Dendritic cell treated with granulocyte-macrophage colony-stimulating factor and Interleukin-4, amounts not matched to agents 40 ng/mL and 50 ng/mL, for 4 days (primary cell): Measurements from ENCODE around the gene RPP38.
A peak's percentile ranks its signal among the peaks of the same experiment; 100 is the strongest.

ENCODE experiments used
- H3K27ac Mint-ChIP-seq: one replicate; pipeline ENCODE4 v1.8.0; 2022; ENCODE audit warnings: mild to moderate bottlenecking, mixed read lengths
- H3K27me3 Mint-ChIP-seq: one replicate; pipeline ENCODE4 v1.8.0; 2022; ENCODE audit warnings: mild to moderate bottlenecking, mixed read lengths
- H3K36me3 Mint-ChIP-seq: one replicate; pipeline ENCODE4 v1.8.0; 2022; ENCODE audit warnings: low read depth, mixed read lengths
- H3K4me1 Mint-ChIP-seq: one replicate; pipeline ENCODE4 v1.8.0; 2022; ENCODE audit warnings: low read depth, mixed read lengths
- H3K4me3 Mint-ChIP-seq: one replicate; pipeline ENCODE4 v1.8.0; 2022; ENCODE audit warnings: mild to moderate bottlenecking, moderate library complexity, mixed read lengths
- H3K9me3 Mint-ChIP-seq: one replicate; pipeline ENCODE4 v1.8.0; 2022; ENCODE audit warnings: mixed read lengths
- intact Hi-C: fragments of 100-400 bp; cut with micrococcal nuclease; formaldehyde crosslinking; loops from one replicate; pipeline ENCODE4 v1.15.0; 2022

RPP38 gene

DNA sequence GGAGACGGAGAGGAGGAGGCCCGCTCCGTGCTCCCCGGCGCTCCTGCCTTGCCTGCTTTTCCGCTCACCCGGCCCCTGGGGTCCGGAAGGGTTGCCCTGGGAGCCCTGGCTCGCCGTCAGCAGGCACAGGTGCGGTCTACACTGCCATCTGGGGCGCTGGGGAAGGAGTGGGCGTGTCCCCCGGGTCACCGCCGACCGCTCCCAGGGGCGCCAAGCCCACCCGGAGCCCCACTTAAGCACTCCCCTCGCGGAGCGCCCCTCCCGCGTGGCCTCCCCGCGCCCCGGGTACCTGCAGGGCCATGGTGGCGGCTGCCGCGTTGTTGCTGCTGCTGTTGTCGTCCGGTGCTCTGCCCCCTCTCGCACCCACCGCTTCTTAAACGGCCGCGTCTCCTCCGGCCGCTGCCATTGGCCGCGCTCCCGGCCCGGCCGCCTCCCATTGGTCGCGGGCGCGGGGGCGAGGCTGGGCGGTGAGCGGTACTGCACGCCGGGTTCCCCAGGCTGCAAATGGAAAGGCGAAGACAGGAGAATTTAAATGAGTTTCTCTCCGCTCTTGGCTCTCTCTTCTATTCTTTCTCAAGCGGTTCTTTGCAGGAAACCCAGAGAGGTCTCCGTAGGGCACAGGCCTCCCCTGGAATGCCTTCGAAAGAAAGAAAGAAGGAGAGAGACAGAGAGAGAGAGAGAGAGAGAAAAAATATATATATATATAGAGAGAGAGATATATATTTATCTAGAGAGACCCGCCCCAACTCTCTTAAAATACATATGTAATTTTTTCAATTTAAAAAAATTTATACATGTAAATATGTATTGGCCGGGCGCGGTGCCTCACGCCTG lies 8.5 kb upstream of the RPP38 start, which contains the start of gene ACBD7:
TSS of gene ACBD7 (minus strand) at position 349 of the 834 bp plus-strand sequence. CDS start at position 301, 48 bp downstream.
- Mint-ChIP-seq H3K36me3 (no peaks in the 10 kb centered on the region), H3K27me3 (peaks cover 28% of the 10 kb centered on the region), H3K27ac (no peak within 1 kb of the TSS), H3K9me3 (no peaks in the 10 kb centered on the region), H3K4me1 (no peaks in the 10 kb centered on the region), H3K4me3 (peak within 1 kb of the TSS; percentile 75)
- intact Hi-C loops, result no loop called here

DNA sequence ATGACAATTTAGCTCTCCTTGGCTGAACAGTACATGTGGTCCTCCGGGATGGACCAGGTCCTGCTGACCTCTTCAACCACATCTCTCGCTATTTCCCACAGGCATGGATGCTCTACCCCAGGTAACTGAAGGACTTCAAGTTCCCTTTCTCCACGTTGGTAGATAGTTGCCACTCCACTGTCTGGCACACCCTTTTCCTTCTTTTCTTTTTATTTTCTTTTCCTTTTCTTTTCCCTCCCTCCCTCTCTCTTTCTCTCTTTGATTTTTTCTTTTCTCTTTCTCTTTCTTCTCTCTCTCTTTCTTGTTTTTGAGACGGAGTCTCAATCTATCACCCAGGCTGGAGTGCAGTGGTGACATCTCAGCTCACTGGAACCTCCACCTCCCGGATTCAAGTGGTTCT lies 5.7 kb upstream of the RPP38 start:
- no peak overlapping the region for H3K4me3 Mint-ChIP-seq
- intact Hi-C loops, result no loop called here

DNA sequence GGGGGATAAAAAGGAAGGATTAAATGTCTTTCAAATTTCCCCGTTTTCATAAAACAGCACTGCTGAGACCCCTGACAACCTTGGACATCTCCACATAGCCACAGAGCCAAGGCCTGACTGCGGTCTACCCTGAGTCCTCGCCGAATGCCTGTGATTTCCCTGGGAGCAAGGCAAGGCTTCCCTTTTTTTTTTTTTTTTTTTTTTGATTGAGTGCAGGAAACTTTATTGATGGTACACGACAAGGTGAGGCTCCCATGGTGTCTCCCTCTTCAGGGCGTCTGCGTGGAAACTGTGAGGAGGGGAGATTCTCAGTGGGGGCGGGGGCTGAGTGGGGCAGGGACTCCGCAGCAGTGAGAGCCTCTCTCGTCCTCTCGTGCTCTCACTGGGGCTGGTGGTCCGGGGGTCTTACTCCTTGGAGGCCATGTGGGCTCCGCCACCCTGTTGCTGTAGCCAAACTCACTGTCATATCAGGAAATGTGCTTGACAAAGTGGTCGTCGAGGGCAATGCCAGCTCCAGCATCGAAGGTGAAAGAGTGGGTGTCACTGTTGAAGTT lies 4.2 kb upstream of the RPP38 start:
- intact Hi-C loops, result no loop called here
- Mint-ChIP-seq H3K4me1 (peaks cover 11% of the 10 kb centered on the region), H3K4me3 (no peak overlapping the region), H3K9me3 (no peaks in the 10 kb centered on the region), H3K36me3 (peaks cover 8% of the 10 kb centered on the region), H3K27me3 (peaks cover 15% of the 10 kb centered on the region), H3K27ac (no peak overlapping the region)

More for the DNA sequence above, 5.7 kb upstream of the RPP38 start:
- Mint-ChIP-seq H3K9me3 (no peaks in the 10 kb centered on the region), H3K27ac (no peak overlapping the region), H3K36me3 (no peaks in the 10 kb centered on the region), H3K27me3 (peaks cover 28% of the 10 kb centered on the region), H3K4me1 (peaks cover 2% of the 10 kb centered on the region)

DNA sequence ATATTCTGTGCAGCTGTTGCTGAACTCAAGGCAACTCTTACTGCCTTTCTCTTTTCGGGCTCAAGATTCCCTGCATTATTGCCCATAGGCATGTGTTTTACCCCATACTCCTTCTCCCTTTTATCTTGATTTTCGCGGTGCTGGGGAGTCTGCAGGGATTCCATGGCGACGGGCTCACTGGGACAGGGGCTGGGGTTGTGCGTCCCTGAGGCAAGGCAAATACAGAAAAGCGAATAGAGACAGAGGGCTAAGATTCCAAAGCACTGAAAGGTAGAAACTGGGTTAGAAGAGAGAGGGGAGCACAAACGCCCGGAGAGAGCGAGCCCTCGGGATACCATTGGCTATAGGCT lies 519 bp upstream of the RPP38 start:
- peaks cover 35% of the 10 kb centered on the region for H3K36me3 Mint-ChIP-seq

DNA sequence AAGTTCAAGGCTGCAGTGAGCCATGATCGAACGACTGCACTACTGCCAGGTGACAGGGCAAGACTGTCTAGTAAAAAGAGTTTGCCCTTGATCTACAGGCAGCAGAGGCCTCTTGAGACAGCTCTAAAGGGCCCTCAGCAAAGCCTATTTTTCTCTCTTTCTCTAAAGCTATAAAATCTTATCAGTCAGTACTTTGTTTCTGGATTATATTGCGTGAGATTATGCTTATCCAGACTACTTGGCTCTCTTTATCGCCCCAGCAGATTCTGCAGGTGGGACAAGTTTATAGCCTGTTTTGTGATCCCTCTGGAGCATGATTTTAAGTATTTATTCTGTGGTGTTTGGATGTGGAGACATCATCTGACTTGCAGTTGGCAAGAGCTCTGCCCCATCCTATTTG lies 2.7 kb downstream of the RPP38 start:
- peaks cover 68% of the 10 kb centered on the region for H3K36me3 Mint-ChIP-seq
- intact Hi-C loops, result loop anchor here (5.0 to 10.0 kb wide), 4 partner anchors 263 to 1798 kb away; partner anchors contain the start of genes CDNF, HSPA14, MSANTD7 and PHYH
- no peak overlapping the region for H3K4me3 Mint-ChIP-seq
- H3K4me1 Mint-ChIP-seq, result peaks cover 31% of the 10 kb centered on the region
- no peak overlapping the region for H3K27ac Mint-ChIP-seq
- peaks cover 4% of the 10 kb centered on the region for H3K27me3 Mint-ChIP-seq
- no peaks in the 10 kb centered on the region for H3K9me3 Mint-ChIP-seq

More for the DNA sequence above, 519 bp upstream of the RPP38 start:
- H3K27ac Mint-ChIP-seq, result peak overlapping the region; percentile 97
- peaks cover 31% of the 10 kb centered on the region for H3K4me1 Mint-ChIP-seq
- intact Hi-C loops, result loop anchor here (1.0 to 5.0 kb wide), 6 partner anchors 137 to 1794 kb away; partner anchors contain the start of genes CDNF, DCLRE1C, HSPA14 and MEIG1
- H3K9me3 Mint-ChIP-seq, result no peaks in the 10 kb centered on the region
- H3K27me3 Mint-ChIP-seq, result peaks cover 5% of the 10 kb centered on the region
- peak overlapping the region; percentile 96 for H3K4me3 Mint-ChIP-seq

DNA sequence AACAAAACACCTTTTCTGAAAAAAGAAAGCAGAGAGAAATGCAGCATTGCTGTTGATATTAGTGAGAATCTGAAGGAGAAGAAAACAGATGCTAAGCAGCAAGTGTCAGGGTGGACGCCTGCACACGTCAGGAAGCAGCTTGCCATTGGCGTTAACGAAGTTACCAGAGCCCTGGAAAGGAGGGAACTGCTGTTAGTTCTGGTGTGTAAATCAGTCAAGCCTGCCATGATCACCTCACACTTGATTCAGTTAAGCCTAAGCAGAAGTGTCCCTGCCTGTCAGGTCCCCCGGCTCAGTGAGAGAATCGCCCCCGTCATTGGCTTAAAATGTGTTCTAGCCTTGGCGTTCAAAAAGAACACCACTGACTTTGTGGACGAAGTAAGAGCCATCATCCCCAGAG lies 6.4 kb downstream of the RPP38 start:
- Mint-ChIP-seq H3K4me3 (no peak overlapping the region), H3K27me3 (no peaks in the 10 kb centered on the region), H3K27ac (no peak overlapping the region), H3K4me1 (peaks cover 15% of the 10 kb centered on the region), H3K36me3 (peaks cover 77% of the 10 kb centered on the region), H3K9me3 (no peaks in the 10 kb centered on the region)
- intact Hi-C loops, result loop anchor here (10.0 kb wide), 1 partner anchor 599 kb away; no protein-coding TSS in a partner anchor

DNA sequence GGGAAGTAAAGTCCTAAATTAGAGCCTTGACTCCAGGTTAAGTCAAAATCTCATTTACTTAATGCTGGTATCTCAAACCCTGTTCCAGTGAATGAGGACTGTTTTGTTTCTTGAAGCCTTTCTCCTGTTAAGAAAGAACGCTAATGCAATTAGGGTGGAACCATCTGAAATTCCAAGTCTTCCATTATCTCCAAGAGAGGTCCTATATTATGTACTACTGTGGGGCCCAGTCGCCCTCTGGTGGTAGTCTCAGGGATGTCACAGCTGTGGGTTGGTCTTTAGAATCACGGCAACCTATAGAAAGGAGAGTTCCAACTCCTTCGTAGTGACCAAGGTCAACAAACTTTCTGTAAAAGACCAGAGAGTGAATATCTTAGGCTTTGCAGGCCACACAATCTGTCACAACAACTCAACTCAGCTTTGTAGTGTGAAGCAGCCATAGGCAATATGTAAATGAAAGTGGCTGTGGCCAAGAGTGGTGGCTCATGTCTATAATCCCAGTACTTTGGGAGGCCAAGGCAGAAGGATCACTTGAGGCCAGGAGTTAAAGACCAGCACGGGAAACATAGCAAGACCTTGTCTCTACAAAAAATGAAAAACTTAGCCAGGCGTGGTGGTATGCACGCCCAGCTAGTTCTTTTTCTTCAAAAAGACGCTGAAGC lies 9.3 kb downstream of the RPP38 start:
- no peak overlapping the region for H3K4me3 Mint-ChIP-seq
- no peaks in the 10 kb centered on the region for H3K9me3 Mint-ChIP-seq
- H3K36me3 Mint-ChIP-seq, result peaks cover 65% of the 10 kb centered on the region
- no peaks in the 10 kb centered on the region for H3K4me1 Mint-ChIP-seq
- H3K27ac Mint-ChIP-seq, result no peak overlapping the region
- no peaks in the 10 kb centered on the region for H3K27me3 Mint-ChIP-seq
- intact Hi-C loops, result loop anchor here (10.0 kb wide), 1 partner anchor 602 kb away; no protein-coding TSS in a partner anchor

DNA sequence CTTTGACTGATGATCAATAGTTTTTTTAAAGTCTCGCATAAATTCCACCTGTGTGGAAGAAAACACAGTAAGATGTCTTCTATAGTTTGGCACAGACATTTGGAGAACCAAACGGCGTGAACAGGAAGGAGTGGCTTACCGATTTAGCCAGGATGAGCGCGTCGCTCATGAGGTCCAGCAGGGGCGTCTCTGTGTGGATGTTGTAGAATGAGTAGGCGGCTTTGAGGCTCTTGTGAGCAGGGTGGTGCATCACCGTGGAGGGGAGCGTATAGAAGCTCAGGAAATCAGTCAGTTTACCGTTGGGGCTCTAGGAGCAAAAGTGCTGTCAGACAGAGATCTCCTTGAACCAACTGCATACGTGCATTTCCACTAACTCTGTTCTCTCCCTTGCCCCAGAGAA lies 15.5 kb downstream of the RPP38 start:
- Mint-ChIP-seq H3K36me3 (peaks cover 36% of the 10 kb centered on the region), H3K4me1 (no peaks in the 10 kb centered on the region), H3K4me3 (no peak overlapping the region), H3K27ac (no peak overlapping the region), H3K9me3 (no peaks in the 10 kb centered on the region), H3K27me3 (no peaks in the 10 kb centered on the region)
- intact Hi-C loops, result no loop called here

DNA sequence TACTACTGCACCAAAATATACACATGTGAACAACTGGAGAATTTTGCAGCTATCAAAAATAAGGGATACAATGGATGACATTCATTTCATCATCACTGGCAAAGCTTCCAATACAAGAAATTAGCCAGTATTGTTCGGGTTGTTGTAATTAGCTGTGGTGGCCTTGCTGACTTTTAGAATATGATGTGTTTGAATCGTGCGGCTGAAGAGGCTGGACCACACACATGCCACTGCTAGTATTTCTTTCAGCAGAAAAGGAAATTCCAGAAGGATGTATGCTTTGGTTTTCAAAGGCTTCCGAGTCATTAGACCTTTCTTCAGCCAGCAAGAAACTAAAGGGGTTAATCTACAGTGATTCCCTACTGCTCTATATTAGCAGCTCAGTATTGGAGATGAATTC lies 16.6 kb downstream of the RPP38 start:
- no peaks in the 10 kb centered on the region for H3K4me1 Mint-ChIP-seq
- H3K27ac Mint-ChIP-seq, result no peak overlapping the region
- H3K4me3 Mint-ChIP-seq, result no peak overlapping the region
- peaks cover 25% of the 10 kb centered on the region for H3K36me3 Mint-ChIP-seq
- no peaks in the 10 kb centered on the region for H3K9me3 Mint-ChIP-seq
- H3K27me3 Mint-ChIP-seq, result no peaks in the 10 kb centered on the region
- intact Hi-C loops, result no loop called here

DNA sequence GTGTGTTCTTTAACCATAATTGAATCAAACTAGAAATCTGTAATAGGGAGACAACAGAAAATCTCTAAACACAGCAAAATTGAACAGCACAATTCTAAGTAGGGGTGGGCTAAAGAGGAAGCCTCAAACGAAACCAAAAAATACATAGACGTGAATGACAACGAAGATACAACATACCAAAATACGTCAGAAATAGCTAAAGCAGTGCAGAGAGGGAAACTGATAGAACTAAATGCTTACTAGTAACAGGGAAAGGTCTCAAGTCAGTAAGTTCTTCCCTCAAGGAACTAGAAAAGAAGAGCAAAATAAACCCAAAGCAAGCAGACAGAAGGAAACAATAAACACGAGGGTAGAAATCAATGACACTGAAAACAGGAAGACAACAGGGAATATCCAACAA lies 19.1 kb downstream of the RPP38 start:
- Mint-ChIP-seq H3K4me1 (no peaks in the 10 kb centered on the region), H3K27ac (no peak overlapping the region), H3K9me3 (no peaks in the 10 kb centered on the region), H3K36me3 (peaks cover 28% of the 10 kb centered on the region), H3K27me3 (no peaks in the 10 kb centered on the region), H3K4me3 (no peak overlapping the region)
- intact Hi-C loops, result no loop called here

DNA sequence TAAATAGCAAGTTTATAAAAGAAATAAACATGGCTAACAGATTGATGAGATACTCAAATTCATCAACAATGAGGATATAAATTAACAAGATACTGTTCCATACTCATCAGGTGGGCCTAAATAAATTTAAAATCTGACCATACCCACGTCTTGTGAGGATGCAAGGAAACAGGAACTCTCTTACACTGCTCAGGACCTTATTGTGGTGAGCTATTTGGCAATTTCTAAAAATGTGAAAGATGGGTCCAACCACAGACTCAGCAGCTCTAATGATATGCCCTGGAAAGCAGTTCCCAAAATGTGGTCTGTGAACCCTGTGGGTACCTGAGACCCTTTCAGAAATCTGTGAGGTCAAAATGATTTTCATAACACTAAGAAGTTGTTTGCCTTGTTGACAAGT lies 21.5 kb downstream of the RPP38 start:
- Mint-ChIP-seq H3K27ac (no peak overlapping the region), H3K4me1 (no peaks in the 10 kb centered on the region), H3K4me3 (no peak overlapping the region), H3K36me3 (peaks cover 20% of the 10 kb centered on the region), H3K9me3 (no peaks in the 10 kb centered on the region), H3K27me3 (no peaks in the 10 kb centered on the region)
- intact Hi-C loops, result no loop called here

DNA sequence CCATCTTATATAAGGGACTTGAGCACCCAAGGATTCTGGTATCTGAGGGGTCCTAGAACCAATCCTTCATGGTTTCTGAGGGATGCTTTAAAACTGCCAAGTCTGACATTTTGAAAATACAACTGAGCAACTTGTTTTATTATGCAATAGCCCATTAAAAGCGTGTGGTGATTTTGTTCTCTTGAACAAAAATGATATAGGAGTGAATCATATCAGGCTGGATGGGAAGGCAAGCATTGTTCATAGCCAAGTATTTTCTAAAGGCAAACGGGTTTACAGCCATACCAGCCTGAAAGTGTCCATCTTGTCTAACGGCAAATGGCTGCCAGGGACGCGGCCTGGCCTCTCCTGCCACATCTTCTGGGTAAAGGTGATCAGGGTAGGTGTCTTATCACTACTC lies 23.4 kb downstream of the RPP38 start:
- Mint-ChIP-seq H3K4me1 (no peaks in the 10 kb centered on the region), H3K36me3 (peaks cover 18% of the 10 kb centered on the region), H3K9me3 (no peaks in the 10 kb centered on the region), H3K27me3 (no peaks in the 10 kb centered on the region), H3K27ac (no peak overlapping the region), H3K4me3 (no peak overlapping the region)
- intact Hi-C loops, result no loop called here

DNA sequence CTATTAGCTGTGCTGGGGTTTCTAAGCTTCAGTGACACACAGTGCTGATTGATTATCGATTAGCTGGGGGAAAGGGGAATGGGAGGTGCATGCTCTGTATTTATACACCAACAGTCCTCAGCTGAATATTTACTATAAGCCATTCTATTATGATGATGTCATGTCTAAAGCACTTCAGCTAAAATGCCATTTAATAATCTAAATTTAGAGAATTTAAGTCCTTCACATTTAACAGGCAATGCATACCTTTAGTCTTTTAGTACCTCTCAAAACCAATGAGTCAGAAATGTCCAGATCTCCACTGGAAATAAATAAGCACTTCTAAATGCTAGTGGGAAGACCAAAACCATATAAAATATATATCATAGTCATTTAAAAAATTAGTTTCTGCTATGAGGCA lies 24.6 kb downstream of the RPP38 start:
- no peaks in the 10 kb centered on the region for H3K4me1 Mint-ChIP-seq
- intact Hi-C loops, result no loop called here
- no peak overlapping the region for H3K27ac Mint-ChIP-seq
- H3K9me3 Mint-ChIP-seq, result no peaks in the 10 kb centered on the region
- H3K27me3 Mint-ChIP-seq, result no peaks in the 10 kb centered on the region
- no peak overlapping the region for H3K4me3 Mint-ChIP-seq
- peaks cover 18% of the 10 kb centered on the region for H3K36me3 Mint-ChIP-seq

DNA sequence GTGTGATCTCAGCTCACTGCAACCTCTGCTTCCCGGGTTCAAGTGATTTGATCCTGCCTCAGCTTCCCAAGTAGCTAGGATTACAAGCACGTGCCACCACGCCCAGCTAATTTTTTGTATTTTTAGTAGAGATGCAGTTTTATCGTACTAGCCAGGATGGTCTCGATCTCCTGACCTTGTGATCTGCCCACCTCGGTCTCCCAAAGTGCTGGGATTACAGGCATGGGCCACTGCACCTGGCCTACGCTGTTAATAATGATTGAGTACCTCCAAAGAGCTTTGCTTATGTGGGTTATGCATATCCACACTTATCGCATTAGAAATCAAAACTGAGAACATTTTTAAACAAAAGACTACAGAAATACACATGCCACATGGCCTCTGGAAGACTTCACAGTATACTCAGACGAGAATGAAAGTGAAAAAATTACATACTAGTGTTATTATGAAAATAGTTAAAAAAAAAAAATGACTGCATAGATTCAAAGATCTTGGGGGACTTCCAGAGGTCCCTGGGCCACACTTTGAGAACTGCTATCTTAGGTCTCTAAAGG lies 25.4 kb downstream of the RPP38 start:
- no peaks in the 10 kb centered on the region for H3K4me1 Mint-ChIP-seq
- no peaks in the 10 kb centered on the region for H3K9me3 Mint-ChIP-seq
- H3K27ac Mint-ChIP-seq, result no peak overlapping the region
- intact Hi-C loops, result no loop called here
- peaks cover 18% of the 10 kb centered on the region for H3K36me3 Mint-ChIP-seq
- no peaks in the 10 kb centered on the region for H3K27me3 Mint-ChIP-seq
- no peak overlapping the region for H3K4me3 Mint-ChIP-seq
